ENCODE results near the gene CHRM5. TPM values are rescaled to one million over a fixed set of nuclear protein-coding genes. Genes with fewer than 3 reads are reported as not detected.

Gene CHRM5
- total RNA-seq, 1 experiment from 2014 or later, result not detected

GRCh38 chr15:34109797-34110663 lies 141.7 kb downstream of the CHRM5 start:
- Histone ChIP-seq H3K4me3 (ENCODE audit: low read depth in 2 of 2, low read length in 2 of 2) (no peak overlapping the region), H3K27me3 (ENCODE audit: control insufficient read depth, insufficient read depth, low read length) (no peaks in the 10 kb centered on the region), H3K4me1 (ENCODE audit: control insufficient read depth, insufficient read depth, low read length) (no peaks in the 10 kb centered on the region), H3K9me3 (ENCODE audit: control insufficient read depth, insufficient read depth, low read depth, low read length) (no peaks in the 10 kb centered on the region), H3K27ac (ENCODE audit: low read length) (no peak overlapping the region), H3K36me3 (ENCODE audit: control insufficient read depth, insufficient read depth, low read length) (no peaks in the 10 kb centered on the region)
- no peak for TF ChIP-seq REST (IDR thresholded peaks at IDR 0.05; ENCODE audit: insufficient read depth in 1 of 2, low read depth in 2 of 2, low read length in 1 of 2)
- TF ChIP-seq TCF7L2 (IDR thresholded peaks at IDR 0.05; ENCODE audit: low read depth, low read length), result no peak
- TF ChIP-seq CTCF (IDR thresholded peaks at IDR 0.05), result peak; percentile 79; the same call in 1 of the 2 replicates
- TF ChIP-seq SIN3A (IDR thresholded peaks at IDR 0.05; ENCODE audit: borderline replicate concordance, insufficient read depth, low read depth, low read length), result no peak
- no peak for TF ChIP-seq POLR2AphosphoS5 (IDR thresholded peaks at IDR 0.05; ENCODE audit: low read depth, low read length)
- ATAC-seq (peak; percentile 82), DNase-seq (ENCODE audit: low read depth, low spot score) (no peak)
- POLR2A ChIA-PET, result interaction anchor here (0.6 to 1.2 kb wide), 2 partner anchors 12 to 99 kb away, joined by 4 read pairs; no protein-coding TSS in a partner anchor
- intact Hi-C loops (cut with micrococcal nuclease; ENCODE audit: unreplicated experiment), result loop anchor here (2.0 kb wide), 1 partner anchor 101 kb away; the partner anchor contains the start of gene KATNBL1
- no TSS peak for BruUV-seq (replicated peaks)
- CTCF ChIA-PET, result interaction anchor here (0.5 to 2.8 kb wide), 5 partner anchors 14 to 99 kb away, joined by 4 to 26 read pairs (median 4); partner anchors contain the start of gene KATNBL1
- in situ Hi-C loops (cut with HindIII; ENCODE audit: low pct_unique_long_range_greater_than_20kb, low sequenced_read_pairs), result no loop called here

- BruUV-seq (replicated peaks), result no TSS peak
- no peak overlapping the region for H3K27ac ChIP-seq (ENCODE audit: low read length)
- no peaks in the 10 kb centered on the region for H3K27me3 ChIP-seq (ENCODE audit: control insufficient read depth, insufficient read depth, low read length)
- POLR2A ChIA-PET, result no interaction called here
- no peak overlapping the region for H3K4me3 ChIP-seq (ENCODE audit: low read depth in 2 of 2, low read length in 2 of 2)
- in situ Hi-C loops (cut with HindIII; ENCODE audit: low pct_unique_long_range_greater_than_20kb, low sequenced_read_pairs) (no loop called here), intact Hi-C loops (cut with micrococcal nuclease; ENCODE audit: unreplicated experiment) (loop anchor here (2.0 kb wide), 1 partner anchor 99 kb away; the partner anchor contains the start of gene KATNBL1)
- H3K36me3 ChIP-seq (ENCODE audit: control insufficient read depth, insufficient read depth, low read length), result no peaks in the 10 kb centered on the region
- ATAC-seq, result no peak
- CTCF ChIA-PET, result interaction anchor here (0.5 to 2.8 kb wide), 2 partner anchors 82 to 97 kb away, joined by 3 to 26 read pairs; partner anchors contain the start of gene KATNBL1
- no peaks in the 10 kb centered on the region; the same call in 1 of the 2 replicates for H3K4me1 ChIP-seq (ENCODE audit: control insufficient read depth, insufficient read depth, low read length)
- H3K9me3 ChIP-seq (ENCODE audit: control insufficient read depth, insufficient read depth, low read depth, low read length), result no peaks in the 10 kb centered on the region
- DNase-seq (ENCODE audit: low read depth, low spot score), result no peak
- TF ChIP-seq SIN3A (IDR thresholded peaks at IDR 0.05; ENCODE audit: borderline replicate concordance, insufficient read depth, low read depth, low read length) (no peak), POLR2AphosphoS5 (IDR thresholded peaks at IDR 0.05; ENCODE audit: low read depth, low read length) (no peak), REST (IDR thresholded peaks at IDR 0.05; ENCODE audit: insufficient read depth in 1 of 2, low read depth in 2 of 2, low read length in 1 of 2) (no peak), TCF7L2 (IDR thresholded peaks at IDR 0.05; ENCODE audit: low read depth, low read length) (no peak), CTCF (IDR thresholded peaks at IDR 0.05) (no peak)
Measured at GRCh38 chr15:34111488-34111887, 143.2 kb downstream of the CHRM5 start.
